Transverse colon (tissue), 4 donors: ENCODE measurements around the gene CUL1. TPM values are rescaled to one million over a fixed set of nuclear protein-coding genes. Genes with fewer than 3 reads are reported as not detected.

ENCODE experiments used
- DNase-seq: peaks from one replicate; pipeline ENCODE4 v3.0.0-alpha.2; 2019
- H3K27ac ChIP-seq, 4 donors: fragments of 200-600 bp; sonication (generic); 2 replicates each; pipeline ENCODE4 v1.5.1; 2016 to 2018; ENCODE audit warnings: inconsistent platforms in 4 of 4
- H3K27me3 ChIP-seq: fragments of 200-600 bp; sonication (generic); 2 replicates; pipeline ENCODE4 v1.5.1; 2017; ENCODE audit warnings: inconsistent platforms
- H3K36me3 ChIP-seq, 4 donors: fragments of 200-600 bp; sonication (generic); 2 replicates each; pipeline ENCODE4 v1.5.1; 2017 to 2019; ENCODE audit warnings: inconsistent platforms in 4 of 4
- H3K4me1 ChIP-seq, 4 donors: fragments of 200-600 bp; sonication (generic); 2 replicates each; pipeline ENCODE4 v1.5.1; 2017 to 2020; ENCODE audit warnings: inconsistent platforms in 4 of 4
- H3K4me3 ChIP-seq, 4 donors: fragments of 200-600 bp; sonication (generic); 1 replicate in 1 of 4; 2 replicates in 3 of 4; pipeline versions ENCODE4 v1.5.1 to v1.6.1; 2017 to 2019; ENCODE audit warnings: inconsistent platforms in 4 of 4
- H3K9me3 ChIP-seq, 2 donors: fragments of 200-600 bp; sonication (generic); 2 replicates each; pipeline ENCODE4 v1.5.1; 2017 to 2019; ENCODE audit warnings: inconsistent platforms in 2 of 2
- CTCF ChIP-seq, 5 experiments: fragments of 200-600 bp in 3 of 5; fragments of 450-650 bp in 2 of 5; sonication (generic) in 3 of 5; IDR thresholded peaks; 1 replicate in 2 of 5; 2 replicates in 3 of 5; pipeline ENCODE4 v1.5.1; 2016 to 2017; ENCODE audit warnings: antibody characterized with exemption in 5 of 5, inconsistent platforms in 3 of 5, mild to moderate bottlenecking in 2 of 5, moderate library complexity in 1 of 5
- EP300 ChIP-seq: sonication (generic); formaldehyde crosslinking; IDR thresholded peaks from one replicate; pipeline ENCODE4 v1.6.1; 2017; ENCODE audit warnings: antibody characterized with exemption, low read depth
- POLR2A ChIP-seq: fragments of 450-650 bp; IDR thresholded peaks from one replicate; pipeline ENCODE4 v1.6.1; 2016; ENCODE audit warnings: antibody characterized with exemption, mild to moderate bottlenecking, moderate library complexity
- POLR2AphosphoS5 ChIP-seq, 3 donors: sonication (generic); formaldehyde crosslinking; IDR thresholded peaks; one replicate each; pipeline ENCODE4 v1.6.1; 2016; ENCODE audit warnings: antibody characterized with exemption in 3 of 3
- WGBS, 2 donors: methylation state at CpG; one replicate each; pipeline ENCODE4 v1.1.5; 2018; ENCODE audit warnings: low coverage in 1 of 2; 5-methylcytosine and 5-hydroxymethylcytosine counted together
- in situ Hi-C, 4 donors: fragments of 200-750 bp; cut with MboI; loops; one replicate each; pipeline versions ENCODE4 v1.15.0 to v1.15.1; 2017; ENCODE audit warnings: low sequenced_read_pairs in 3 of 4, low pct_ligation_motif_present in 1 of 4, low pct_unique_long_range_greater_than_20kb in 1 of 4
- intact Hi-C: fragments of 100-400 bp; cut with DNase I; formaldehyde crosslinking; loops from one replicate; pipeline ENCODE4 v1.15.1; 2023; ENCODE audit warnings: low total_unique reads
- total RNA-seq, 4 donors: library from RNA; depleted of rRNA; stranded (reverse); fragments of >200 nt; gene quantifications; one replicate each; pipeline ENCODE4 v1.1.0, GENCODE V29; 2016

The CUL1 gene
- total RNA-seq, 4 donors from 2014 or later = 17.6 to 44.6 (median 28.8) TPM

- DNase-seq = no peak
- H3K4me1 ChIP-seq = no peaks in the 10 kb centered on the region
- WGBS, 2 donors = 88 to 100% methylated on average over 2 to 4 of the region's 4 CpGs
- H3K27me3 ChIP-seq = no peaks in the 10 kb centered on the region
- no peak overlapping the region for H3K4me3 ChIP-seq
- TF ChIP-seq EP300 = no peak
- in situ Hi-C loops (no loop called here), intact Hi-C loops (no loop called here)
- H3K27ac ChIP-seq = no peak overlapping the region
- no peaks in the 10 kb centered on the region for H3K36me3 ChIP-seq
- H3K9me3 ChIP-seq = no peaks in the 10 kb centered on the region
Observed at GRCh38 chr7:148811892-148812291, 113.2 kb downstream of the CUL1 start.

GRCh38 chr7:148813890-148814289 is 115.2 kb downstream of the CUL1 start:
- H3K9me3 ChIP-seq = no peaks in the 10 kb centered on the region
- no peaks in the 10 kb centered on the region for H3K27me3 ChIP-seq
- in situ Hi-C loops (no loop called here), intact Hi-C loops (no loop called here)
- TF ChIP-seq POLR2AphosphoS5 (IDR thresholded peaks at IDR 0.05) (no peak), EP300 (no peak), POLR2A (no peak), CTCF (IDR thresholded peaks at IDR 0.05) (no peak)
- no peaks in the 10 kb centered on the region for H3K4me1 ChIP-seq
- H3K4me3 ChIP-seq = no peak overlapping the region
- WGBS, 2 donors = 92 to 100% methylated on average over 2 to 9 of the region's 9 CpGs
- no peak overlapping the region for H3K27ac ChIP-seq
- H3K36me3 ChIP-seq = no peaks in the 10 kb centered on the region
- DNase-seq = no peak

GRCh38 chr7:148814922-148815559 is 116.3 kb downstream of the CUL1 start:
- Histone ChIP-seq H3K27ac (peak overlapping the region in 1 of 4 donors; percentile 4), H3K9me3 (no peaks in the 10 kb centered on the region), H3K4me1 (no peaks in the 10 kb centered on the region), H3K27me3 (no peaks in the 10 kb centered on the region), H3K4me3 (no peak overlapping the region), H3K36me3 (no peaks in the 10 kb centered on the region)
- no peak for DNase-seq
- in situ Hi-C loops (no loop called here), intact Hi-C loops (no loop called here)
- 77 to 83% methylated on average over 10 of the region's 10 CpGs for WGBS, 2 donors
- no peak for TF ChIP-seq CTCF (IDR thresholded peaks at IDR 0.05)
- TF ChIP-seq EP300 = no peak
- TF ChIP-seq POLR2A = no peak

GRCh38 chr7:148815612-148816011 is 116.9 kb downstream of the CUL1 start:
- Histone ChIP-seq H3K27me3 (no peaks in the 10 kb centered on the region), H3K4me1 (no peaks in the 10 kb centered on the region), H3K9me3 (no peaks in the 10 kb centered on the region), H3K4me3 (no peak overlapping the region), H3K27ac (peak overlapping the region in 1 of 4 donors; percentile 4), H3K36me3 (no peaks in the 10 kb centered on the region)
- peak; percentile 21 for DNase-seq
- 50 to 74% methylated on average over 3 of the region's 3 CpGs for WGBS, 2 donors
- in situ Hi-C loops (no loop called here), intact Hi-C loops (no loop called here)
- no peak for TF ChIP-seq POLR2A
- no peak for TF ChIP-seq CTCF (IDR thresholded peaks at IDR 0.05)
- TF ChIP-seq EP300 = no peak
- no peak for TF ChIP-seq POLR2AphosphoS5 (IDR thresholded peaks at IDR 0.05)
